GM12801 (cell line): ENCODE data around the gene CD8B2.

Experiments
- TF ChIP-seq, protein P1 (sequence below): IDR thresholded peaks from one replicate; pipeline ENCODE4 v1.5.1; 2011; ENCODE audit warnings: control low read depth; ENCODE audit not compliant: insufficient read length; ENCODE audit errors: extremely low read depth

Gene CD8B2

GRCh38 chr2:106523976-106524665 lies 37.0 kb downstream of the CD8B2 start:
- TF ChIP-seq, protein P1, sequence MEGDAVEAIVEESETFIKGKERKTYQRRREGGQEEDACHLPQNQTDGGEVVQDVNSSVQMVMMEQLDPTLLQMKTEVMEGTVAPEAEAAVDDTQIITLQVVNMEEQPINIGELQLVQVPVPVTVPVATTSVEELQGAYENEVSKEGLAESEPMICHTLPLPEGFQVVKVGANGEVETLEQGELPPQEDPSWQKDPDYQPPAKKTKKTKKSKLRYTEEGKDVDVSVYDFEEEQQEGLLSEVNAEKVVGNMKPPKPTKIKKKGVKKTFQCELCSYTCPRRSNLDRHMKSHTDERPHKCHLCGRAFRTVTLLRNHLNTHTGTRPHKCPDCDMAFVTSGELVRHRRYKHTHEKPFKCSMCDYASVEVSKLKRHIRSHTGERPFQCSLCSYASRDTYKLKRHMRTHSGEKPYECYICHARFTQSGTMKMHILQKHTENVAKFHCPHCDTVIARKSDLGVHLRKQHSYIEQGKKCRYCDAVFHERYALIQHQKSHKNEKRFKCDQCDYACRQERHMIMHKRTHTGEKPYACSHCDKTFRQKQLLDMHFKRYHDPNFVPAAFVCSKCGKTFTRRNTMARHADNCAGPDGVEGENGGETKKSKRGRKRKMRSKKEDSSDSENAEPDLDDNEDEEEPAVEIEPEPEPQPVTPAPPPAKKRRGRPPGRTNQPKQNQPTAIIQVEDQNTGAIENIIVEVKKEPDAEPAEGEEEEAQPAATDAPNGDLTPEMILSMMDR, result no peak

DNA sequence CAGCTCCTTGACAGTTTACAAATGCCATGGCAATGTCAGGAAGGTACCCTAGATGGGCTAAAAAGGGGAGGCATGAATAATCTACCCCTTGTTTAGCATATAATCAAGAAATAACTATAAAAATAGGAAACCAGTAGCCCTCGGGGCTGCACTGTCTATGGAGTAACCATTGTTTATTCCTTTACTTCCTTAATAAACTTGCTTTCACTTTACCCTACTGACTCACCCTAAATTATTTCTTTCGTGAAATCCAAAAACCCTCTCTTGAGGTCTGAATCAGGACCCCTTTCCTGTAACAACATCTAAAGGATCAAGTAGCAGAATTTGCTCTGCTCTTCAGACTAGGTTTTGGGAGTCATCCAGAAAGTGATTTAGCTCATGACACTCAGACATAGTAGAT lies 43.7 kb downstream of the CD8B2 start:
- TF ChIP-seq, protein P1, result no peak

GRCh38 chr2:106531676-106532214 lies 44.6 kb downstream of the CD8B2 start:
- TF ChIP-seq, protein P1, result no peak

- TF ChIP-seq, protein P1, result no peak
Measured at GRCh38 chr2:106532236-106532635, 45.1 kb downstream of the CD8B2 start.

DNA sequence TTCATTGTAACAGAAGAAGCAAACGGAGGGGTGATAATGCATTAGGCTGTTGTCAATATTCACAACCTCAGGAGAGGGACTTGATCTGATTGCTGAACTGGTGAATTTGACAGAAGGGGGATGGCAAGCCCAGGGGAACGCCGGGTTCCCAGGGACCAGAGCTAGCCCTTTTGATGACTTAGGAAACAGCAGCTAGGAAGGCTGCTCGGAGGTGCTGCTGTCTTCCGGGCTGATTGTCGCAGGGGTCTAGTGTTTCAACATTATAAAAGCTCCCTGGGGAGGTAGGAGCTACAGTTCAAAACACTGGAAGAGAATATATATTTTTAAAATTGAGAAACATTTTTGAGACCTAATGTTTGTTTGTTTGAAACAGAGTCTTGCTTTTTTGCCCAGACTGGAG lies 47.3 kb downstream of the CD8B2 start:
- TF ChIP-seq, protein P1, result no peak

- TF ChIP-seq, protein P1, result no peak
Measured at GRCh38 chr2:106536490-106536889, 49.3 kb downstream of the CD8B2 start.

GRCh38 chr2:106537047-106537446 lies 49.9 kb downstream of the CD8B2 start:
- TF ChIP-seq, protein P1, result no peak
